Keratinocyte (primary cell): Measurements from ENCODE around the gene CTCF. TPM values are rescaled to one million over a fixed set of nuclear protein-coding genes. Genes with fewer than 3 reads are reported as not detected.

ENCODE experiments used
- DNase-seq: peaks from one replicate; pipeline ENCODE4 v3.0.0-alpha.2; 2011; ENCODE audit warnings: low read depth, missing footprints, low spot score
- FAIRE-seq: peaks from 2 replicates; lab custom pipeline; 2011; peaks lifted over from hg19 to GRCh38; lab: Jason Lieb, UNC
- H2AFZ ChIP-seq: 2 replicates; pipeline ENCODE4 v1.6.0; 2012; ENCODE audit warnings: low read length, control low read depth, inconsistent platforms; ENCODE audit not compliant: control insufficient read depth
- H3K27ac ChIP-seq: 2 replicates; pipeline ENCODE4 v1.5.1; 2011; ENCODE audit warnings: low read length; ENCODE audit not compliant: control insufficient read depth, insufficient read depth
- H3K27me3 ChIP-seq: 3 replicates; pipeline ENCODE4 v1.6.0; 2011; ENCODE audit warnings: low read length; ENCODE audit not compliant: control insufficient read depth, insufficient read depth; ENCODE audit errors: extremely low read depth
- H3K36me3 ChIP-seq, 2 experiments: 2 replicates in 1 of 2; 3 replicates in 1 of 2; pipeline ENCODE4 v1.5.1; 2011; ENCODE audit warnings: low read length in 2 of 2, mild to moderate bottlenecking in 1 of 2; ENCODE audit not compliant: control insufficient read depth in 2 of 2, insufficient read depth in 2 of 2; ENCODE audit errors: extremely low read depth in 1 of 2
- H3K4me1 ChIP-seq: 3 replicates; pipeline ENCODE4 v1.5.1; 2011; ENCODE audit warnings: low read length; ENCODE audit not compliant: control insufficient read depth, insufficient read depth; ENCODE audit errors: extremely low read depth
- H3K4me2 ChIP-seq: 3 replicates; pipeline ENCODE4 v1.6.0; 2011; ENCODE audit warnings: low read depth, low read length; ENCODE audit not compliant: control insufficient read depth, insufficient read depth; ENCODE audit errors: extremely low read depth
- H3K4me3 ChIP-seq, 3 experiments: fragments of 200-600 bp in 1 of 3; sonication (generic) in 1 of 3; 2 replicates in 2 of 3; 3 replicates in 1 of 3; pipeline ENCODE4 v1.5.1; 2011 to 2016; ENCODE audit warnings: low read length in 3 of 3, mild to moderate bottlenecking in 3 of 3, control low read depth in 2 of 3, inconsistent platforms in 1 of 3, low read depth in 1 of 3, mixed read lengths in 1 of 3, mixed run types in 1 of 3, moderate library complexity in 1 of 3; ENCODE audit not compliant: control insufficient read depth in 2 of 3, insufficient read depth in 2 of 3; ENCODE audit errors: extremely low read depth in 1 of 3
- H3K79me2 ChIP-seq: 2 replicates; pipeline ENCODE4 v1.6.0; 2012; ENCODE audit warnings: low read length; ENCODE audit not compliant: control insufficient read depth, insufficient read depth
- H3K9ac ChIP-seq: 3 replicates; pipeline ENCODE4 v1.6.0; 2011; ENCODE audit warnings: low read length; ENCODE audit not compliant: control insufficient read depth, insufficient read depth; ENCODE audit errors: extremely low read depth
- H3K9me1 ChIP-seq: 3 replicates; pipeline ENCODE4 v1.6.0; 2011; ENCODE audit warnings: low read length; ENCODE audit not compliant: control insufficient read depth, insufficient read depth; ENCODE audit errors: extremely low read depth
- H3K9me3 ChIP-seq: 2 replicates; pipeline ENCODE4 v1.5.1; 2012; ENCODE audit warnings: low read depth, low read length; ENCODE audit not compliant: control insufficient read depth
- H4K20me1 ChIP-seq: 3 replicates; pipeline ENCODE4 v1.6.0; 2011; ENCODE audit warnings: low read length; ENCODE audit not compliant: control insufficient read depth, insufficient read depth; ENCODE audit errors: extremely low read depth
- EZH2 ChIP-seq: IDR thresholded peaks from one replicate; pipeline ENCODE4 v1.6.1; 2012; ENCODE audit warnings: inconsistent platforms, mild to moderate bottlenecking, low read length, moderate library complexity
- dilution Hi-C: fragments of 300-500 bp; cut with MboI; formaldehyde crosslinking; loops from one replicate; pipeline ENCODE4 v1.7.0; 2020; ENCODE audit warnings: low sequenced_read_pairs; ENCODE audit not compliant: extremely low pct_ligation_motif_present
- polyA plus RNA-seq, 5 experiments: library from polyadenylated mRNA; depleted of rRNA in 3 of 5; stranded (reverse) in 3 of 5; stranded (forward) in 1 of 5; unstranded in 1 of 5; fragments of >200 nt; gene quantifications; 1 replicate in 1 of 5; 2 replicates in 3 of 5; 3 replicates in 1 of 5; pipeline versions ENCODE4 v1.2.1 to v1.2.3, GENCODE V29; 2011 to 2012; ENCODE audit warnings: missing spikeins in 2 of 5, low read depth in 1 of 5, low replicate concordance in 1 of 5
- TF ChIP-seq, protein P1 (sequence below), 3 experiments: IDR thresholded peaks in 1 of 3; conservative IDR thresholded peaks in 1 of 3; optimal IDR thresholded peaks in 1 of 3; 2 replicates in 2 of 3; 3 replicates in 1 of 3; pipeline versions ENCODE3 to v1.5.1; 2011; ENCODE audit warnings: low read length in 3 of 3, mild to moderate bottlenecking in 3 of 3, moderate library complexity in 2 of 3, control low read depth in 1 of 3, inconsistent platforms in 1 of 3; ENCODE audit not compliant: insufficient read depth in 2 of 3; ENCODE audit errors: extremely low read depth in 1 of 3

CTCF gene
- polyA plus RNA-seq, 1 donor (not counting 4 experiments of a cell fraction or from before 2014, with no cell fraction given), result 21.4 TPM

DNA sequence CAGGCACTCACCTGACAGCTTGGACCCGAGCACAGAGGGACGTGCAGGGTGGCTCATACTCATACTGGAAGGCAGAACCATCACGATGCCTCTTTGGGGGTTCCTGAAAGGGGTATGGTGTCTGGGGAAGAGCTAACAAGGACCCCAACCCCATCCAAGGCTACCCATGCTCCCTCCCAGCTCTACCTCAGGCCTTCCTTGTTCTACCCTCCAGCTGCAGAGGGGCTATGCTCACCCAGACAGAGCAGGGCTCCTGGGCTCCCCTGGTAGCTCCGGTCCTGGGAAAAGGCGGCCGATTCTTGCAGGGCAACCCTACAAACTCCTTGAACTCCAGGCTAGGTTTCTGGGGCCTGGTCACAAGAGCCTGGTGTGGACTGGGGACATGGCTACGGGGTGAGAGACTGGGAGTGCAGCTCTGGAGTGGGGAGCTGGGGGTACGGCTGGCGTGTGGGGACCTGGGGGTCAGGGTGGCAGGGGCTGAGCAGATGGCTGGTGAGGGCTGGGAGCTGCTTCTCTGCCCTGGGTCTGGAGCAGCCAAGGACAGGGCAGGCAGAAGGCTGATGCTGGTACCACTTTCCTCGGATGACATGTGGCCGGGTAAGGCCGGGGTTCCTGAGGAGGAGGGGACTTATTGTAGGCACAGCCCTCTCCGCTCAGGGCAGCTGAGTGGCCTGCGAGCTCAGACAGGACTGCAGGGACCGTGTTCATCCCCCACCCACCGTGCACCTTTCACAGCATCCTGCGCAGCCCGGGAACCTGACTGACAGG, 95.6 kb downstream of the CTCF start:
- Histone ChIP-seq H3K9me3 (no peaks in the 10 kb centered on the region), H3K27me3 (peaks cover 25% of the 10 kb centered on the region), H3K36me3 (peaks cover 1 to 9% of the 10 kb centered on the region in 2 experiments), H3K27ac (no peak overlapping the region), H3K4me1 (peaks cover 9% of the 10 kb centered on the region), H4K20me1 (no peaks in the 10 kb centered on the region), H2AFZ (no peak overlapping the region), H3K79me2 (peaks cover 12% of the 10 kb centered on the region), H3K4me2 (no peak overlapping the region), H3K4me3 (no peak overlapping the region), H3K9me1 (no peaks in the 10 kb centered on the region), H3K9ac (no peak overlapping the region)
- dilution Hi-C loops, result no loop called here
- FAIRE-seq (no peak), DNase-seq (no peak)
- TF ChIP-seq EZH2, result no peak
- TF ChIP-seq, protein P1, sequence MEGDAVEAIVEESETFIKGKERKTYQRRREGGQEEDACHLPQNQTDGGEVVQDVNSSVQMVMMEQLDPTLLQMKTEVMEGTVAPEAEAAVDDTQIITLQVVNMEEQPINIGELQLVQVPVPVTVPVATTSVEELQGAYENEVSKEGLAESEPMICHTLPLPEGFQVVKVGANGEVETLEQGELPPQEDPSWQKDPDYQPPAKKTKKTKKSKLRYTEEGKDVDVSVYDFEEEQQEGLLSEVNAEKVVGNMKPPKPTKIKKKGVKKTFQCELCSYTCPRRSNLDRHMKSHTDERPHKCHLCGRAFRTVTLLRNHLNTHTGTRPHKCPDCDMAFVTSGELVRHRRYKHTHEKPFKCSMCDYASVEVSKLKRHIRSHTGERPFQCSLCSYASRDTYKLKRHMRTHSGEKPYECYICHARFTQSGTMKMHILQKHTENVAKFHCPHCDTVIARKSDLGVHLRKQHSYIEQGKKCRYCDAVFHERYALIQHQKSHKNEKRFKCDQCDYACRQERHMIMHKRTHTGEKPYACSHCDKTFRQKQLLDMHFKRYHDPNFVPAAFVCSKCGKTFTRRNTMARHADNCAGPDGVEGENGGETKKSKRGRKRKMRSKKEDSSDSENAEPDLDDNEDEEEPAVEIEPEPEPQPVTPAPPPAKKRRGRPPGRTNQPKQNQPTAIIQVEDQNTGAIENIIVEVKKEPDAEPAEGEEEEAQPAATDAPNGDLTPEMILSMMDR (optimal IDR thresholded peaks at IDR 0.05 in 1 of 3, IDR thresholded peaks at IDR 0.05 in 1 of 3, conservative IDR thresholded peaks at IDR 0.05 in 1 of 3; ENCODE audit: extremely low read depth in 1 of 3, insufficient read depth in 2 of 3, low read length in 3 of 3), result no peak

GRCh38 chr16:67658849-67659674, 96.7 kb downstream of the CTCF start:
- dilution Hi-C loops, result no loop called here
- H3K27me3 ChIP-seq, result peaks cover 14% of the 10 kb centered on the region
- peaks cover 9% of the 10 kb centered on the region for H3K4me1 ChIP-seq
- peaks cover 12% of the 10 kb centered on the region for H3K79me2 ChIP-seq
- H3K4me2 ChIP-seq, result peak overlapping the region; percentile 96
- peaks cover 1 to 9% of the 10 kb centered on the region in 2 experiments for H3K36me3 ChIP-seq
- peak overlapping the region; percentile 82 to 98 (median 85) for H3K4me3 ChIP-seq
- no peaks in the 10 kb centered on the region for H3K9me1 ChIP-seq
- H3K9ac ChIP-seq, result peak overlapping the region; percentile 81
- H4K20me1 ChIP-seq, result no peaks in the 10 kb centered on the region
- no peak for TF ChIP-seq EZH2
- peak; percentile 53 for FAIRE-seq
- DNase-seq, result no peak
- H3K27ac ChIP-seq, result peak overlapping the region; percentile 58
- H3K9me3 ChIP-seq, result no peaks in the 10 kb centered on the region
- peak overlapping the region; percentile 93 for H2AFZ ChIP-seq
